HG02938 (cell line): Measurements from ENCODE around the gene MTHFD1.

Source experiments
- ATAC-seq: cut with Tn5 transposase; IDR thresholded peaks from one replicate; pipeline ENCODE4 v1.9.1; 2021; ENCODE audit warnings: mild to moderate bottlenecking, moderate library complexity; ENCODE audit not compliant: unreplicated experiment

The MTHFD1 gene

DNA sequence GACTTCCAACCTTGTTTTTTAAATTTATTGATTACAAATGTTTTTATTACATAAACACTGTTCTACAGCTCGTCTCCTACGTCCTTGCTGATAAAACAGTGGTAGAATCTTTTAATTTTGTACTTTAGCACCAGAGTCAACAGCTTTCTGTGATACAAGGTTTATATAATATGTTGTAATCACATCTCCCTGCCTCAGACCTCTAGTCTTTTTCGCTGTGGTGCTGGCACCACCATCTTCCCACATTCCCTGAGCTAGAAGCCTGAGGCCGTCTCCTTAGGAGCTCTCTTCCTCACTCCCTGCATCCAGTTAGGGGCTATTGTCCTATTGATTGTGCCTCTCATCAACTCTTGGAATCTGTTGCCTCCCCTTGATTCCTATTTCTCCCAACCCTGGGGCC is 17.1 kb downstream of the MTHFD1 start:
- no peak for ATAC-seq

- no peak for ATAC-seq
These were observed 19.2 kb downstream of the MTHFD1 start for GRCh38 chr14:64407329-64407728.

GRCh38 chr14:64409126-64409920 is 21.2 kb downstream of the MTHFD1 start:
- ATAC-seq, result no peak

DNA sequence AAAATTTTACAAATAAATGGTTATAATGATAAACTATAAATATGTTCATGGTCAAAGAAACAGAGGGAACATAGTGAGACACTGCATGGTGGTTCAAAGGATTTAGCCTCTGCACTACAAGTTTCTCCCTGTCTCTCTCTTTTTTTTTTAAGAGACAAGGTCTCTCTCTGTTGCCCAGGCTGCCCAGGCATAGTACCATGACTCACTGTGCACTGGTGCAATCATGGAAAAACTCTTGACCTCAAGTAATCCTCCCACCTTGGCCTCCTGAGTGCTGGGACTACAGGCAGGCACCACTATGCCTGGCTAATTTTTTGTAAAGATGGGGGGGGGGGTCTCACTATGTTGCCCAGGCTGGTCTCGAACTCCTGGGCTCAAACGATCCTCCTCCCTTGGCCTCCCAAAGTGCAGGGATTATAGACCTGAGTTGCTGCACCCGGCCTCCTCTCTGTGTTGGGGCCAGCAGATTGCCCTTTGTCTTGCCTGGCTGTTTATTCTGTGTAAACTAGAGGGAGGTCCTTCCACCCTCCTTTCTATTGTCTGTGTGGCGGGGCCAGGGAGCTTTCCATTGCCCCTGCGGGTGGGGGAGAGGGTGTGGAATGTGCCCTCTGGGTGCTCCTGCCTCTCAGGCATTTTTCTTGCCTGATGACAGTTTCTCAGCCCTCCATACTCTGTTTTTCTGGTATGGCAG is 22.1 kb downstream of the MTHFD1 start:
- ATAC-seq, result no peak

- ATAC-seq, result no peak
These were observed 22.8 kb downstream of the MTHFD1 start for GRCh38 chr14:64411001-64411400.

- ATAC-seq, result no peak
These were observed 24.1 kb downstream of the MTHFD1 start for GRCh38 chr14:64412237-64412636.

GRCh38 chr14:64416348-64416932 is 28.3 kb downstream of the MTHFD1 start:
- ATAC-seq, result no peak

GRCh38 chr14:64417055-64417770 is 29.1 kb downstream of the MTHFD1 start:
- no peak for ATAC-seq

DNA sequence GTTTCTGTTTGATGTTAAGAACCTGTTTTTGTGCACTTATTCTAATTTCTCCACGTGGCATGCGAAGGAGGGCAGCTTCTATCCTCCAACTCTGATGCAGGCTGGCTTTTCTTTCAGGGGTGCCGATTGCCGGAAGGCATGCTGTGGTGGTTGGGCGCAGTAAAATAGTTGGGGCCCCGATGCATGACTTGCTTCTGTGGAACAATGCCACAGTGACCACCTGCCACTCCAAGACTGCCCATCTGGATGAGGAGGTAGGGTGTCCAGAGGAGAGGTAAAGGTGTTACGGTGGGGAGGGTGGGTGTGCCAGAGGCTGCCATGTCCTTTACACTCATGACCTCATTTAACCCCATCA is 29.6 kb downstream of the MTHFD1 start:
- no peak for ATAC-seq

GRCh38 chr14:64419003-64419402 is 30.9 kb downstream of the MTHFD1 start:
- ATAC-seq, result no peak

- ATAC-seq, result no peak
These were observed 33.0 kb downstream of the MTHFD1 start for GRCh38 chr14:64421166-64421565.

DNA sequence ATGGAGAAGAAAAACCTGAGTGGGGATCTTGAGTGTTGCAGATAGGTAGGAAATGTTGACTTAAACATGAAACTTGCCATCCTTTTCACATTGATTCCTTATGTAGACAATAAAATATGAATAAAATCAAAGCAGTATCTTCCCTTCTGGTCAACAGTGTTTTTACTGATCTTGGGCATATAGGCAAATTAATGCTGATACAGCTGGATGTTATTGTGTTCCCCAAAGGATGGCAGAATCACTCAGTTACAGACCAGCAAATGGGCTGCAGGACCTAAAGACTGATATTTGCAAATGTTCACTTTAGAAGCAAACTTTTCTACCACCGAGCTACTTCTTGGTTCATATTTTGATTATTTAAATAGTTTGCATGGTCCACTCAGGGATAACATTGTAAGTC is 33.9 kb downstream of the MTHFD1 start:
- ATAC-seq, result no peak

DNA sequence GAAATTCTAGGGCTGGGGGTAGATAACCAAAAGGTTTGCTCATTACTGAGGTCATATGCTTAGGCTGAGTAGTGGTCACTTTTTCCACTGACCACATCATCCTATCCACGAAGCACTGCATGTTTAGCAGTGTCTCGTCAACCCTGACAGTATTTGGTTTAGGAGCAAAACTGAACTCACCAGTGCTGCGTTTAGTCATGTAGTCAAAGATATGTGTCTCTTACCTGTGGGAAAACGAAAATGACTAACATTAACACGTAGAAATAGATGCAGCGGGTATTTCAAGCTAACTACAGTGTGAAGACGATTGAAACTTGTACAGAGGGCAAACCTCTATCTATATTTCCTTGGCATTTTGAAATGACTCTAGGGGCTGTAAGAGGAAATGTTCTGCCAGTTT is 34.6 kb downstream of the MTHFD1 start:
- no peak for ATAC-seq

DNA sequence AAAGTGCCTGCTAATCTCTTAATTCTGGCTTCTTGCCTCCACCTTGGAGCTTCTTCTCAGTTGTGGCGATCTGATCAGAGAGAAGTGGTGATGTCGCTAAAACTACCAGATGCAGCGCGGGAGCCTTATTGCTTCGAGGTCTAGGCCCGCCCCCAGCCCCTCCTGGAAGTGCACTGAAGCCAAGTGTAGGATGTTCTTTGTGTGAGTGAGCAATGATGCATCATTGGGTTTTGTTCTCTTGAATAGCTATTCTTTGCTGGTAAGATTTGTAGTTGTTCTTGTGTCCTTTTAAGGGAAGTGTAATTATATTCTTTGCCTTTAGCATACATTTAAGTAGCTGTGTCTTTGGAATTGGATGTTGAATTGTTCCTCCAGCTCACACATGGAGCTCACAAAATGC is 35.8 kb downstream of the MTHFD1 start:
- no peak for ATAC-seq

DNA sequence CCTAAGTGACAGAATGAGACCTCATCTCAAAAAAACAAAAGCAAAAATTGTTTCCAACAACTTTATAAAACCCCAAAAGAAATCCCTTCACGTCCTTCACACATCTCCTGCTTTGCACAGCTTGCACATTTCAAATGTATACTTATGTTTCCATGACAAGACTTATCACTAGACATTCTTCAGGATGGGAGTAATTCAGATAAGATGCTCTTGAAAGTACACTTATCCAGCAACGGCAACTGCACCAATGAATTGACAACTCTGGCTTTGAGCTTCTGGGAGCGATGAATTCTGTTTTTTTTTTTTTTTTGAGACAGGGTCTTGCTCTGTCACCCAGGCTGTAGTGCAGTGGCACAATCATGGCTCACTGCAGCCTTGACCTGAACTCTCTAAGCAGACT is 46.4 kb downstream of the MTHFD1 start:
- ATAC-seq, result no peak

GRCh38 chr14:64438181-64438841 is 50.2 kb downstream of the MTHFD1 start:
- ATAC-seq, result no peak

DNA sequence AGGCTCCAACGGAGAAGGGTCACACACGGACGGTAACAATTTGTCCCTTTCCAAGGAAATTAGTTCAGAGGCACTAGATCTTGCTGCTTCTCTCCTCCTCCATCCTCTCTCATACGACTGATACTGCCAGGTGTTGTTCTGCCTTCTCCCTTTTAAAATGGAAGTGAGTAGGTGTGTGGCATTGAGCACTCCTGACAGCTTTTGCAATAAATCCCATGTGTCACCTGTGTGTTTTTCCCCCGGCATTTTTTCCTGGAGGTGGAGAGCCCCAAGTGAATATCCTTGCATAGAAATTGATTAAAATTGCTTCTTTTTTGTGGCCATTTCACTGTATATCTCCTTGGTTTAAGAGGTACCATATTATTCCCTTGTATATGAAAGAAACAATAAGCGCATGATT is 51.0 kb downstream of the MTHFD1 start:
- no peak for ATAC-seq

DNA sequence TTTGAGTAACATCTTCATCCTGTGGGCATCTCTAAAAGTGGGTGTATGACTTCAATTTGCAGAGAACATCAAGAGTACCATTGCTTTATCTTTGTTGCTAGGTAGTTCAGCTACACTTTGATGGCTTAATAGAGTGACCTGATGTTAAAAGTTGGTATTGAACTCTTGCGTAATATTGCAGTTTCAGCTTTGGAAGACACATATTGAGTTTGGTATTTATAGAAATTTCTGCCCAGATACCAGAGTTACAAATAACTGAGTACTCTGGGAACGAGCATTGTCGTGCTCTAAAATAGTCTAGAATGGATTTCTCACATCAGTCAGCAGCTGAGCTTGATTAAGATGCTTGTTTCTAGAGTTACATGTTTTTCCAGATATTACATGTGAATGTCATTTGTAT is 52.3 kb downstream of the MTHFD1 start:
- ATAC-seq, result no peak

- ATAC-seq, result no peak
These were observed 54.3 kb downstream of the MTHFD1 start for GRCh38 chr14:64442300-64442988.

DNA sequence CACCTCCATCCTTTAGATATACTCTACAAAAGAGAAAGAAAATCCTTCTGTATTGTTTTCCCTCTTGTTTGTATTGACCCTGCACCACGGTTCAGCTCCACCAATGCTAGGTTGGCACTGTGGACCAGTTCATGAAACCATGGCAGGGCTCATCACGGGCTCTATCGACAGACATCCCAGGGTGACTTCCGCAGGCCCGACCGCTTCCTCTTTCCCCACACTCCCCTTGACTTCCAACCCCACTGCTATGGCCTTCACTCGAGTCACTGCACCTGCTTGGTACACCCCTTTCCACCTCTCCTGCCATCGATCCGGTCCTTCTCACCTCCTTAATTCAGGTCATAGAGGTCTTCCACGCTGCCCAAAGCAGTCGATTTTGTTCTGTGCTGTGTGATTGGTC is 56.0 kb downstream of the MTHFD1 start:
- ATAC-seq, result no peak
